Activated T-cell treated with anti-CD3 and anti-CD28 coated beads, Interleukin-2, amount 50 U/mL, for 4 hours (primary cell): Measurements from ENCODE around the gene UMOD. TPM values are rescaled to one million over a fixed set of nuclear protein-coding genes. Genes with fewer than 3 reads are reported as not detected.

Experiments
- ATAC-seq, 2 donors: fragments of 200-7000 bp; cut with Tn5 transposase; one replicate each; pipeline ENCODE4 v1.10.0; 2021
- DNase-seq: peaks from one replicate; pipeline ENCODE4 v3.0.0-alpha.2; 2020
- H3K27me3 Mint-ChIP-seq: one replicate; pipeline ENCODE4 v1.8.0; 2021; ENCODE audit warnings: low read depth, mixed read lengths
- H3K36me3 Mint-ChIP-seq: one replicate; pipeline ENCODE4 v1.8.0; 2022; ENCODE audit warnings: mixed read lengths; ENCODE audit not compliant: insufficient read depth
- H3K4me1 Mint-ChIP-seq: one replicate; pipeline ENCODE4 v1.8.0; 2021; ENCODE audit warnings: low read depth, mixed read lengths
- H3K4me3 Mint-ChIP-seq: one replicate; pipeline ENCODE4 v1.8.0; 2021; ENCODE audit warnings: mild to moderate bottlenecking, moderate library complexity, mixed read lengths
- H3K9me3 Mint-ChIP-seq: one replicate; pipeline ENCODE4 v1.8.0; 2021; ENCODE audit warnings: mixed read lengths
- total RNA-seq, 3 donors: library from RNA; stranded (reverse); gene quantifications; one replicate each; pipeline ENCODE4 v1.2.1, GENCODE V29; 2021

Gene UMOD
- total RNA-seq, 3 donors from 2014 or later: not detected

DNA sequence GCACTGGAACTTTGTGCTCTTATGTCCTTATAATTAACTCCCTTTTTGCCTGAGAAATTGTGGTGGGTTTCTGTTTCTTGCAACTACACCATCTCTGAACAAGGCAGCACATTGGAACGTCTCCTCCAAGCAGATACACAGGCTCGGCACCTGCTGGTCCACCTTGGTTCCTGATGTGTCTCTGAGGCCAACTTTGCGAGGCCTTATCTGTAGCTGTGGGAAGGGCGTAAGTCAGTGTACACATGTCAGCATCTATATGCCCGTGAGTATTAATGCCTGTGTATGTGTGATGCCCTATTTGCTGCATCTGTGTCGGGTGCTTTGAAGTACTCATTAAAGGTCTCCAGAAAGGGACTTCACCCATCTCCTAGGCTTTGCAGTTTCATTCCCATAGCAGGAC, 42.7 kb downstream of the UMOD start:
- Mint-ChIP-seq H3K9me3 (peaks cover 3% of the 10 kb centered on the region), H3K4me3 (no peak overlapping the region), H3K27me3 (no peaks in the 10 kb centered on the region), H3K36me3 (no peaks in the 10 kb centered on the region), H3K4me1 (no peaks in the 10 kb centered on the region)
- no peak for ATAC-seq
- DNase-seq: no peak

DNA sequence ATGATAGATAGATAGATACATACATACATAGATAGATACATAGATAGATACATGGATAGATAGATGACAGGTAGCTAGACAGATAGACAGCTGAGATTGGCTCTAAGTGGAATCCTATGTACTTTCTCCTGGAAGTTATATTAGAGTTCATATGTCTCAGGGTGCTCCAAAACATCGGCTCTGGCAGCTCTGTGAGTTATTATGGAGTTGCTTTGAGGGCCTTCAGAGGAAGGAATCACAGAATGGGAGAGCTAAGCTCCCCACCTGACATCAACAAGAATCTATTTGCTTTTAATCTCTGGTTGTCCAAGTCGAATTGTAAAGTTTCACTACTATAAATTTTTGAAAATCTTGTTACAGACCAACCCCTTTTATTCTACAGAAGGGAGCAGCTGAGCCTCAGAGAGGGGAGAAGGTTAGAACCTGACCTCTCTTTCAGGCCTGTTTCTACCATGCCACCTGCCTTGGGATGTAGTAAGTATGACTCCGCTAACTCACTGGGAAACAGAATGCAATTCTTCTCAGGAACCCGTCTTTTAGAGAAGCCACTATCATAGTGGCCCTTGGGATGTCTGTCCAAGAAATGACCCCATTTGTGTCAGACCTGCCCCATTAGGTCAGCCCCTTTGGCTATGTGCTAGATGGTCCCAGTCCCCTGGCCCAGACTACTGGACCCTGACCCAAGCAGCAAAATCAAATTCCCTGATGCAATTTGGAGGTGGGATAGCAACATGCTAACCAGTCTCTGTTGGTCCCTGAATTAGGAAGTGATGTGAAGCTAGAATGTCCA, 43.5 kb downstream of the UMOD start:
- H3K4me1 Mint-ChIP-seq: no peaks in the 10 kb centered on the region

DNA sequence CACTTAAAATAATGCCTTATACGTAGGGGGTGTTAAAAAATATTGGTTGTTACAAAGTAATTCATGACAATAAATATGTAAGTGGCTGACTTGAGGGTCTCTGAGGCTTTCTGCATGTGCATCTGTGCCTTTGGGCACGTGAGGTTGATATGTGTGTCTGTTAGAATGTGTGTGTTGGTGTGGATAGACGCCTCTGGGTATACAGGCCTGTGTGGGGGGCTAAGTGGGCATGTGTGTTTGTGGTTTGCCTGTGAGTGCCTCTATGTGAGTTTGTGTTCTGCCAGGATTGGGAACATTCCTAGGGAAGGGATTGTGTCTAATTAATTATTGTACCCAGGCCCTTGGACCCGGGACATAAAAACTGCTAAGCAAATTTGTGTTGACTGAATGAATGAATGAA, 44.2 kb downstream of the UMOD start:
- no peak overlapping the region for H3K4me3 Mint-ChIP-seq
- H3K27me3 Mint-ChIP-seq: no peaks in the 10 kb centered on the region
- H3K9me3 Mint-ChIP-seq: peaks cover under 1% of the 10 kb centered on the region
- no peaks in the 10 kb centered on the region for H3K36me3 Mint-ChIP-seq
- DNase-seq: no peak
- no peak for ATAC-seq
- no peaks in the 10 kb centered on the region for H3K4me1 Mint-ChIP-seq

More for the DNA sequence above, 43.5 kb downstream of the UMOD start:
- ATAC-seq (no peak), DNase-seq (no peak)
- no peaks in the 10 kb centered on the region for H3K27me3 Mint-ChIP-seq
- H3K36me3 Mint-ChIP-seq: no peaks in the 10 kb centered on the region
- no peak overlapping the region for H3K4me3 Mint-ChIP-seq
- H3K9me3 Mint-ChIP-seq: peaks cover 3% of the 10 kb centered on the region

DNA sequence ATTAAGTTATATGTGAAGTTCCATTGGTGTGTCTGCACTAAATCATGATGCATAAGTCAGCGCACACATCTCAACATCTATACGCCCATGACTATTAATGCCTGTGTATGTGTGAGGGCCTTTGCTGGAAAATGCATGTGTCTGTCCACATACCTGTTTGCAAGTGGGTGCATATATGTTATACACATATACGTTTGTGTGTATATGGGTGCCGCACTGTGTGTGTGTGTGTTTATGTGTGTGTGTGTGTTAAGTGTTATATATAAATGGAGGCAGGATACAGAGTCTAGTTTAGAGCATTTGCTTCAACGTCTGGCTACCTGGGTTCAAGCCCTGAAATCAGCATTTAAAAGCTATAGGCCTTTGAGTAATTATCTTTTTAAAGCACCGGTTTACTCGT, 44.7 kb downstream of the UMOD start:
- H3K9me3 Mint-ChIP-seq: no peaks in the 10 kb centered on the region
- no peak for ATAC-seq

DNA sequence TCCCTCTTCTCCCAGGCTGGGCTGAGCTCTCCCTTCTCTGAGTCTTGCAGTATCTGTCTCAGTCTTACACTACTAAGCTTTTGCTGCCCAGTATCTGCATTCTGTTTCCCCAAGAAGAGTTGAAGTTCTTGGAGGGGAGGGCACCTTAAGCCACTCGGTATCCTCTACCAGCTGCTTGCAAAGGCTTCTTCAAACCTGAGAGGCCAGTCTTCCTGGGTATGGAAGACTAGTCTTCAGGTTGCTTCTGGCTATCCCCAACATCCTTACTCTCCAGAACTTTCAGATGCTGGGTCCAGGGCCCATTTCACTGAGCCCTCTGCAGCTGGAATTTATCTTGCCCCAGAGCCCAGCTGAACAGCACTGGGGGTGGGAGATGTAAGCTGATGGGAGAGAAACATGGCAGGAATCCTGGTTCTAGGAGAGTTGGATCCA, 45.3 kb downstream of the UMOD start:
- no peaks in the 10 kb centered on the region for H3K4me1 Mint-ChIP-seq
- DNase-seq (no peak), ATAC-seq (no peak)
- H3K9me3 Mint-ChIP-seq: no peaks in the 10 kb centered on the region
- H3K36me3 Mint-ChIP-seq: no peaks in the 10 kb centered on the region
- no peak overlapping the region for H3K4me3 Mint-ChIP-seq
- H3K27me3 Mint-ChIP-seq: no peaks in the 10 kb centered on the region

More for the DNA sequence above, 44.7 kb downstream of the UMOD start:
- Mint-ChIP-seq H3K27me3 (no peaks in the 10 kb centered on the region), H3K4me1 (no peaks in the 10 kb centered on the region), H3K4me3 (no peak overlapping the region), H3K36me3 (no peaks in the 10 kb centered on the region)
- no peak for DNase-seq

DNA sequence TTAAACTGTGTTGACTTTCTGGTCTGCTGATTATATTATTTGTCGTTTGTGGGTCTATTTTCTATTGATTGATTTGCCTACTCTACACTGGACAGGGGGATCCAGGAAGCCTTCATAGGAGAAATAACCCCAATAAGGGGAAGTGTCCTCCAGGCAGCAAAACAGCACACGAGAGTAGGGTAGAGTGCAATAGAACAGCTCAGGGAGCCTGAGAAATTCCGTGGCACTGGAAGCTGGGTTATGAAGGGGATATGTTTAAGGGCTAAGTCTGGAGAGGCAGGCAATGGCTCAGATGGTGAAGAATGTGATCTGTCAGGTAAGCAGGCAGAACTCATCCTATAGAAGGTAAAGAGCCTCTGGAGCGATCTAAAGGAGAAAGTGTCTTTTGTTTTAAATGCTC, 46.1 kb downstream of the UMOD start:
- Mint-ChIP-seq H3K4me3 (no peak overlapping the region), H3K27me3 (no peaks in the 10 kb centered on the region), H3K36me3 (no peaks in the 10 kb centered on the region), H3K9me3 (no peaks in the 10 kb centered on the region), H3K4me1 (no peaks in the 10 kb centered on the region)
- DNase-seq (no peak), ATAC-seq (no peak)

DNA sequence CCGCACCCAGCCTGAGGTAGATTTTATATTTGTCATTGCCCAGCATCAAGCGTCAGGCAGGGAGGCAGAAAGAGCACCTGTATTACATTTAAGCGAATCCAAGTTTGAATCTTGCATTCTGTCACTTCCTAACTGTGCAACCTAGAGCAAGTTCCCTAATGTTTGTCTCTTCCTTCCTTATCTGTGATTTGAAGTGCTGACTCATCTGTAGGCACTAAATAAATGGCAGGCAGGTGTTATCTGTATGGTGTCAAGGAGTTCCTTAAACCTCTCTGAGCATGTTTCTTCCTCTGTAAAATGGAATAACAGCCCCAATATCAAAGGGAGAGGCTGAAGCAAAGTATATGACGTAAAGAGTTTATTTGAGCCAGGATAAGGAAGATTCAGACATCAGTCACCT, 49.5 kb downstream of the UMOD start:
- H3K9me3 Mint-ChIP-seq: no peaks in the 10 kb centered on the region
- no peaks in the 10 kb centered on the region for H3K27me3 Mint-ChIP-seq
- no peaks in the 10 kb centered on the region for H3K4me1 Mint-ChIP-seq
- DNase-seq (no peak), ATAC-seq (no peak)
- H3K36me3 Mint-ChIP-seq: no peaks in the 10 kb centered on the region
- H3K4me3 Mint-ChIP-seq: no peak overlapping the region

DNA sequence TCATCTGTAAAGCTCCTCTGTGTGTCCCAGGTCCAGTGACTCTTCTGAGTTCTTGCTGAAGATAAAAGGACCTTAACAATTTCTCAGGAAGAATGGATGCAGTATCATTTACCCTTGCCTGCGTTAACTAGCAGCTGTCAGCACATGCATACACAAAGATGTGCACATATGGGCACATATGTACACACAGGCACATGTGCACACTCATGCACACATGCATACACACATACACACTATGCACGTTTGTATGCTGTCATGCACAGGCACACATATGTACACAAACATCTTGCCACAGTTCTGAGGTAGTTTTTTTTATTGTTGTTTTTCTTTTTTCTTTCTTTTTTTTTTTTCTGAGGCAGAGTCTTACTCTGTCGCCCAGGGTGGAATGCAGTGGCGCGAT, 50.1 kb downstream of the UMOD start:
- Mint-ChIP-seq H3K9me3 (no peaks in the 10 kb centered on the region), H3K4me3 (no peak overlapping the region), H3K36me3 (no peaks in the 10 kb centered on the region), H3K4me1 (no peaks in the 10 kb centered on the region), H3K27me3 (no peaks in the 10 kb centered on the region)
- ATAC-seq: no peak
- no peak for DNase-seq

DNA sequence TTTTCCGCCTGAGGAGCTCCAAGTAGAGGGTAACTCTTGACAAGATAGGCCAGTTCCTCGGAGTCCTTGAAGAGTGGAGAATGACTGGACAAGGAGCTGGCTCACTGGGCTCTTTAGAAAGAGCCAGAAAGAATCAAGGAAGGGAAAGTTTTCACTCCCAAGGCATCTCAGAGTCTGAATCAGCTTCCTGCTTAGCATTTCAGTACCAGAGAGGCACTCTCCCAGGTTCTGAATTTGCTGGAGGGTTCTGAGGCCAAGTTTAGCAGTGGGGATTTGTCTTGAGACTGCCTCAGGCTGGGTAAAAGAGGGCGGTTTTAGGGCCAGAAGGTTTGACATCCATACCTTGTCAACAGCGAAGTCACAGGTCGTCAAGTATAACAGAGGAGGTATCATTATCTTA, 50.7 kb downstream of the UMOD start:
- no peak for DNase-seq
- ATAC-seq: no peak
- H3K9me3 Mint-ChIP-seq: no peaks in the 10 kb centered on the region

DNA sequence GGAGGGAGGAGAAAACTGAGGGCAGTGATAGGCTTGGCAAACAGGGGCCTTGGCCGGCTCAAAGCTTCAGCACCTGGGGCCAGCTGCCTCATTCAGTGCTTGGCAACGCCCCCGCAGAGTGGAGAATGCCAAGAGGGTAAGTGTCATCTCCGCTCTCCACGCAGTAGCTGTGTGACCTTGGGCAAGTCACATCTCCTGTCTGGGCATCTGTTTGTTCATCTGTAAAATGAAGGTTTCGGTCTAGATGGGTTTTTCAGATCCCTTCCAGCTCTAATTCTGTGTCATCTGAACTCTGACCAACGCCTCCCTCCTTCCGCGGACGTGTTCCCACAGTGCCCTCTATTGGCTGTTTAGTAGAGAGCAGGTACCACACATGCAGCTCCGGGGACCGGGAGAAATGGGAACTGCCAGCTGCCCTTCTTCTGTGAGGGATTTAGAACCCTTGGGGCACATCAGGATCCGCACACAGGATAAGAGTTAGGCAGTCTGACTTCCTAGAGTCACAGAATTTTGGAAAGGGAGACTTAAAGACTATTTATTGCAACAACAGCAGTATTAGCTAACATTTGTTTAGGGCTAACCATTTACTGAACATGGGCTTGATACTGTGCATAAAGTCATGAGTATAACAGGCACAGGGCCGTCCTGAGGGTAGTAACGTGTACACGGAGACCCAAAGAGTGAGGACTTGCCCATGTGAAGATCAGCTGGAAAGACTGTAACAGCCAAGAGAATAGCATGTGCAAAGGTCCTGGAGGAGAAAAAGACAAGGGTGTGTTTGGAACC, 52.0 kb downstream of the UMOD start:
- H3K36me3 Mint-ChIP-seq: no peaks in the 10 kb centered on the region
- DNase-seq: no peak
- H3K9me3 Mint-ChIP-seq: no peaks in the 10 kb centered on the region
- H3K27me3 Mint-ChIP-seq: peaks cover 3% of the 10 kb centered on the region
- H3K4me3 Mint-ChIP-seq: no peak overlapping the region
- peak; percentile 25 to 66 for ATAC-seq
- H3K4me1 Mint-ChIP-seq: no peaks in the 10 kb centered on the region

More for the DNA sequence above, 50.7 kb downstream of the UMOD start:
- H3K27me3 Mint-ChIP-seq: no peaks in the 10 kb centered on the region
- H3K4me3 Mint-ChIP-seq: no peak overlapping the region
- no peaks in the 10 kb centered on the region for H3K36me3 Mint-ChIP-seq
- H3K4me1 Mint-ChIP-seq: no peaks in the 10 kb centered on the region

DNA sequence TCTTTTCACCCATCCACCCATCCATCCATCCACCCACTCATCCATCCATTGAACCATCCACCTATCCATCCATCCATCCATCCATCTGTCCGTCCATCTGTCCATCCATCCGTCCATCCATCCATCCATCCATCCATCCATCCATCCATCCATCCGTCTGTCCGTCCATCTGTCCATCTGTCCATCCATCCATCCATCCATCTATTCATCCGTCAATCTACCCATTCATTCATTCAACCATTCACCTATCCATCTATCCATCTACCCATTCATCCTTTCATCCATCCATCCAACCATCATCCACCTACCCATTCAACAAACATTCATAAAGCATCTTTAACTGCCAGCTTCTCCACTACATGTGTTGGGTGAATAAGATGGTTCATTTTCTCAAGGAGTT, 54.1 kb downstream of the UMOD start:
- H3K27me3 Mint-ChIP-seq: peaks cover 4% of the 10 kb centered on the region
- ATAC-seq (no peak), DNase-seq (no peak)
- H3K9me3 Mint-ChIP-seq: no peaks in the 10 kb centered on the region
- H3K4me3 Mint-ChIP-seq: no peak overlapping the region
- no peaks in the 10 kb centered on the region for H3K4me1 Mint-ChIP-seq
- H3K36me3 Mint-ChIP-seq: no peaks in the 10 kb centered on the region

DNA sequence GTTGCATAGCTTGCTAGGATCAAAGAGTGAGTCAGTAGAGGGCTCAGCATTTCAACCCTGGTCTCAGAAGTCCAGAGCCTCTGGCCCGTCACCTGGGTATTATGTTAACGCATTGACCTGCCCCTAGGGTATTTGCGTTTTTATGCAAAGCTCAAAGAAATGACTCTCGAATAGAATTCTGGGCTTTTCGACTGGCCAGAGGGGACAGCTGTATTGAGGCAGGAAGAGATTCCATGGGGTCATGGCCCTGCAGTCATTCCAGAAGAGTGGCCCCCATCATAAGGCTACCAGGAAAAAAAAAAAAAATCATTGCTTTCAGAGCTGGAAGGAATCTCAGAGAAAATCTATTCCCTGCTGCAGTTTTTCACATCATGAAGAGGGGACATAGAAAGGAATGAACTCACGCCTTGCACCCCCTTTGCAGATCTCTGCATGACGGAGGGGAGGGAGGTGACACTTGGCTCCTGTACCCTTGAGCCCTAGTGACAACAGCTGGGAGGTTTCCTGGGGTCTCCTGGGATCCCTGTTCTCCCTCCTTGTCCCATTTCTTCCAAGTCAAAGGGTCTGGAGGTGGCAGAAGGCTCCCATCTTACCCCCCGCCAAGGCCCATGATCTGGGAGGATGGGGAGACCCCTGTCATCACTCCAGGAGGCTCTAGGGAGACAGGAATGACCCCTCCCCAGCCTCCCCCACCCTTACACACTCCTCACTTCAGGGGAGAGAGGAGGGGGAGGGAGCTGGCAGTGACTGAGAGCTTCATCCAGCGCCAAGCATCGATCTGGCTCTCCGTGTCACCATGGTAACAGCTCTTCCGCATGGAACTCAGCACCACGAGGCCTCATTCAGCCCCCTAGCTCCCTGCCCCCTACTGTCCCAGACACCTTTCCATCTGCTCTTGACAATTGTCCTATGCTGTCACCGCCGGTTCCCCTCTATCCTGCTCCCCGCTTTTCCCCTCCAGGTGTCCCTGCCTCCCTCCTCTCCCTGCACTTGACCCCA, 61.0 kb downstream of the UMOD start:
- Mint-ChIP-seq H3K9me3 (no peaks in the 10 kb centered on the region), H3K36me3 (no peaks in the 10 kb centered on the region), H3K4me3 (no peak overlapping the region), H3K27me3 (peaks cover 4% of the 10 kb centered on the region), H3K4me1 (no peaks in the 10 kb centered on the region)
- DNase-seq: no peak
- ATAC-seq: no peak

DNA sequence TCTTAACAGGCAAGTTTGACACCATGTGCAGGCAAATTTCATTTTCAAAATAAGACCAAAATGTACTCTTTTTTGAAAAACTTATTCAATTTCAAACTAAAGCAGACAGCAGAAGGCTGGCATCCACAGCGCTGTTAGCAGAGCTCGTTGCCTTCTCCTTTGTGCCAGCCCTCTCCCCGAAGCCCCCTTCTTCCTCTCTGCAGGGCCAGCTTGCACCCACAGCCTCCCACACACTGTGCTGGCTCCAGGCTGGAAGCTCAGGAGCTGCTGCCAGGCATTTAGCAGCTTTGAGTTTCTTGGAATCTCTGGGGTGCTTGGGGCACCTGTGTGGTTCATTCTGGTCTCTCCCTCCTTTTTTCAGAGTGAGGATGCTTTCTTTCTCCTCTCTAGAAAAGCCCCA, 62.9 kb downstream of the UMOD start:
- Mint-ChIP-seq H3K4me1 (no peaks in the 10 kb centered on the region), H3K4me3 (no peak overlapping the region), H3K36me3 (no peaks in the 10 kb centered on the region), H3K9me3 (no peaks in the 10 kb centered on the region), H3K27me3 (peaks cover 2% of the 10 kb centered on the region)
- ATAC-seq (no peak), DNase-seq (no peak)

DNA sequence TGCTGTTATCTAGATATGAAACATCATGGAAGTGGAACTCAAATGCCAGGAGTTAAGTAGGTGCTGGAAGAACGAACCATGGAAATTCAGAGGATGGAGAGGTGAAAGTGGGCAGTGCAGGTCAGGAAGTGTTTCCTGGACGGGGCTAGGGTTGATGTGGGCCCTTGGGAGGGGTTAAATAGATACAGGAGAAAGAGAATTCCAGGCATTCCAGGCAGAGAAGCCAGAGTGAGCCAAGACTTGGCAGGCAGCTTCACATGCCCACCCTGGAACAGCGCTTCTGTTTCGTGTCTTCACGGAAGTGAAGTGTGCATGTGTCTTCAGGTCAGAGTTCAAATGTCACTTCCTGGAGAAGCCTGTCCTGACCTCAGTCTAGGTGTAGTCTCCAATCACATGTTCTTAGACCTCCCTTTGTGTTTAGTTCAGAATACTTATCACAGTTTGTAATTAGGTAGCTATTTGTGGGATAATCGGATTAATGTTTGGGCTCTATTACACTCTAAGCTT, 66.5 kb downstream of the UMOD start:
- Mint-ChIP-seq H3K9me3 (peaks cover under 1% of the 10 kb centered on the region), H3K4me1 (no peaks in the 10 kb centered on the region), H3K4me3 (no peak overlapping the region), H3K27me3 (peaks cover 6% of the 10 kb centered on the region), H3K36me3 (no peaks in the 10 kb centered on the region)
- ATAC-seq: no peak
- no peak for DNase-seq
